Liver (tissue), 3 donors: ENCODE data around the gene TAAR9.

Experiments
- GABPA ChIP-seq, 2 donors: IDR thresholded peaks in 1 of 2; conservative IDR thresholded peaks in 1 of 2; 2 replicates each; pipeline ENCODE4 v1.6.1; 2016; ENCODE audit warnings: antibody characterized with exemption in 2 of 2, mild to moderate bottlenecking in 1 of 2, moderate library complexity in 1 of 2
- JUND ChIP-seq, 2 donors: IDR thresholded peaks; 2 replicates each; pipeline ENCODE4 v1.6.1; 2016; ENCODE audit warnings: antibody characterized with exemption in 2 of 2
- SP1 ChIP-seq: IDR thresholded peaks from 2 replicates; pipeline ENCODE4 v1.6.1; 2018; ENCODE audit warnings: antibody characterized with exemption, mild to moderate bottlenecking
- TAF1 ChIP-seq: conservative IDR thresholded peaks from 2 replicates; pipeline ENCODE4 v1.6.1; 2016; ENCODE audit warnings: antibody characterized with exemption, mild to moderate bottlenecking
- YY1 ChIP-seq: IDR thresholded peaks from 2 replicates; pipeline ENCODE4 v1.6.1; 2016; ENCODE audit warnings: antibody characterized with exemption, mild to moderate bottlenecking
- TF ChIP-seq, protein P1 (sequence below): fragments of 150-350 bp; IDR thresholded peaks from 2 replicates; pipeline ENCODE4 v1.5.1; 2017; ENCODE audit warnings: improper control_type of control experiment, low read depth, low read length; ENCODE audit not compliant: missing input control
- TF ChIP-seq, protein P2 (sequence below): IDR thresholded peaks from 2 replicates; pipeline ENCODE4 v1.6.1; 2016; ENCODE audit warnings: antibody characterized with exemption
- TF ChIP-seq, protein P3 (sequence below): IDR thresholded peaks from 2 replicates; pipeline ENCODE4 v1.6.1; 2016; ENCODE audit warnings: antibody characterized with exemption
- donor health status: healthy.
- donor health status: healthy.

DNA sequence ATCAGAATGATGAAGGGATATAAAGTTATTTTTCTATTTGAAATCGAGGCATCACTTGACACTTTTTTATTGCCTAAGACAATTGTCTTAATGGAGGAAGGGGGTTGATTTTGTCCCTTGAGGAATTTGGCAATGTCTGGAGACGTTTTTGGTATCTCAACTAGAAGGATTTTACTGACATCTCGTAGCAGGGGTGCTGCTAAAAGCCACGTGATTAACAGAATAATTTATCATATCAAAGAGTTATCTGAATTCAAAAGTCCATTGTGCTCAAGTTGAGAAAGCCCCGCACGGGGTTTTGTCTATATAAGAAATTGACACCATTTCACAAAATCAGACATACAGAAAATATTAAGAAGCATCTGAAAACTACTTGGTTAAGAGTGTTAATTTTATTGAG is 30.5 kb downstream of the TAAR9 start:
- TF ChIP-seq, protein P1, sequence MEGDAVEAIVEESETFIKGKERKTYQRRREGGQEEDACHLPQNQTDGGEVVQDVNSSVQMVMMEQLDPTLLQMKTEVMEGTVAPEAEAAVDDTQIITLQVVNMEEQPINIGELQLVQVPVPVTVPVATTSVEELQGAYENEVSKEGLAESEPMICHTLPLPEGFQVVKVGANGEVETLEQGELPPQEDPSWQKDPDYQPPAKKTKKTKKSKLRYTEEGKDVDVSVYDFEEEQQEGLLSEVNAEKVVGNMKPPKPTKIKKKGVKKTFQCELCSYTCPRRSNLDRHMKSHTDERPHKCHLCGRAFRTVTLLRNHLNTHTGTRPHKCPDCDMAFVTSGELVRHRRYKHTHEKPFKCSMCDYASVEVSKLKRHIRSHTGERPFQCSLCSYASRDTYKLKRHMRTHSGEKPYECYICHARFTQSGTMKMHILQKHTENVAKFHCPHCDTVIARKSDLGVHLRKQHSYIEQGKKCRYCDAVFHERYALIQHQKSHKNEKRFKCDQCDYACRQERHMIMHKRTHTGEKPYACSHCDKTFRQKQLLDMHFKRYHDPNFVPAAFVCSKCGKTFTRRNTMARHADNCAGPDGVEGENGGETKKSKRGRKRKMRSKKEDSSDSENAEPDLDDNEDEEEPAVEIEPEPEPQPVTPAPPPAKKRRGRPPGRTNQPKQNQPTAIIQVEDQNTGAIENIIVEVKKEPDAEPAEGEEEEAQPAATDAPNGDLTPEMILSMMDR = no peak
- TF ChIP-seq JUND (IDR thresholded peaks at IDR 0.05) (no peak), SP1 (no peak), TAF1 (no peak), YY1 (no peak), GABPA (IDR thresholded peaks at IDR 0.05 in 1 of 2, conservative IDR thresholded peaks at IDR 0.05 in 1 of 2) (no peak)
- TF ChIP-seq, protein P2, sequence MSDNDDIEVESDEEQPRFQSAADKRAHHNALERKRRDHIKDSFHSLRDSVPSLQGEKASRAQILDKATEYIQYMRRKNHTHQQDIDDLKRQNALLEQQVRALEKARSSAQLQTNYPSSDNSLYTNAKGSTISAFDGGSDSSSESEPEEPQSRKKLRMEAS = no peak
- TF ChIP-seq, protein P3, sequence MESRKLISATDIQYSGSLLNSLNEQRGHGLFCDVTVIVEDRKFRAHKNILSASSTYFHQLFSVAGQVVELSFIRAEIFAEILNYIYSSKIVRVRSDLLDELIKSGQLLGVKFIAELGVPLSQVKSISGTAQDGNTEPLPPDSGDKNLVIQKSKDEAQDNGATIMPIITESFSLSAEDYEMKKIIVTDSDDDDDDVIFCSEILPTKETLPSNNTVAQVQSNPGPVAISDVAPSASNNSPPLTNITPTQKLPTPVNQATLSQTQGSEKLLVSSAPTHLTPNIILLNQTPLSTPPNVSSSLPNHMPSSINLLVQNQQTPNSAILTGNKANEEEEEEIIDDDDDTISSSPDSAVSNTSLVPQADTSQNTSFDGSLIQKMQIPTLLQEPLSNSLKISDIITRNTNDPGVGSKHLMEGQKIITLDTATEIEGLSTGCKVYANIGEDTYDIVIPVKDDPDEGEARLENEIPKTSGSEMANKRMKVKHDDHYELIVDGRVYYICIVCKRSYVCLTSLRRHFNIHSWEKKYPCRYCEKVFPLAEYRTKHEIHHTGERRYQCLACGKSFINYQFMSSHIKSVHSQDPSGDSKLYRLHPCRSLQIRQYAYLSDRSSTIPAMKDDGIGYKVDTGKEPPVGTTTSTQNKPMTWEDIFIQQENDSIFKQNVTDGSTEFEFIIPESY = no peak
